Osteocyte (in vitro differentiated cells): Measurements from ENCODE around the gene LORICRIN. TPM values are rescaled to one million over a fixed set of nuclear protein-coding genes. Genes with fewer than 3 reads are reported as not detected.

Experiments used
- DNase-seq: peaks from one replicate; pipeline ENCODE4 v3.0.0; 2021; ENCODE audit warnings: mixed read lengths; ENCODE audit not compliant: unreplicated experiment; ENCODE audit errors: extremely low spot score
- H3K27ac Mint-ChIP-seq: one replicate; pipeline ENCODE4 v1.8.0; 2021; ENCODE audit warnings: mild to moderate bottlenecking, mixed read lengths; ENCODE audit not compliant: unreplicated experiment
- H3K27me3 Mint-ChIP-seq: one replicate; pipeline ENCODE4 v1.8.0; 2021; ENCODE audit warnings: mixed read lengths; ENCODE audit not compliant: unreplicated experiment
- H3K36me3 Mint-ChIP-seq: one replicate; pipeline ENCODE4 v1.8.0; 2021; ENCODE audit warnings: mixed read lengths; ENCODE audit not compliant: unreplicated experiment
- H3K4me1 Mint-ChIP-seq: one replicate; pipeline ENCODE4 v1.8.0; 2021; ENCODE audit warnings: mixed read lengths; ENCODE audit not compliant: unreplicated experiment
- H3K4me3 Mint-ChIP-seq: one replicate; pipeline ENCODE4 v1.8.0; 2021; ENCODE audit warnings: mild to moderate bottlenecking, moderate library complexity, mixed read lengths; ENCODE audit not compliant: unreplicated experiment
- H3K9me3 Mint-ChIP-seq: one replicate; pipeline ENCODE4 v1.8.0; 2021; ENCODE audit warnings: mixed read lengths; ENCODE audit not compliant: unreplicated experiment
- CTCF ChIP-seq: fragments of 200-600 bp; sonication (generic); IDR thresholded peaks from 2 replicates; pipeline ENCODE4 v1.5.0; 2021; ENCODE audit warnings: antibody characterized with exemption, mild to moderate bottlenecking, moderate library complexity
- total RNA-seq: library from RNA; stranded (reverse); gene quantifications from 2 replicates; pipeline ENCODE4 v1.2.1, GENCODE V29; 2021

The LORICRIN gene
- total RNA-seq, 1 donor from 2014 or later: not detected

DNA sequence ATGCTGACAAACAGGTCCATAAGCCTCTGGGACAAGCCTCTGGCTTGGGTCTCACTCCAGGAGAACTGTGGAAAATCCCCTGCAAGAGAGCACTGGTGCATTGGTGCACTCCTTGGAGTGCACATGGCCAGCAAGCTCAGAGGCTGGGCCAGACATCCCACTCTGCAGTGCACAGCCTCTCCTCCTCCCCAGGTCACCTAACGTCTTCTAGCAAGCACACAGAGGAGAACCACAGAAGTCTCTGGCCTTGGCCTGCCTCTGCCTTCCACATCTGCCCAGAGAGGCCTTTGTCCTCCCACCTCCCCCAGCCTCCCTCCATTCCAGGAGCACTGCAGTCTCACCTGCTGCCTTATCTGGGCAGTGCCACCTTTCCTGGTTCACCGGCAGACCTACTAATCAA is 49.1 kb downstream of the LORICRIN start:
- no peak for DNase-seq
- H3K27ac Mint-ChIP-seq: no peak overlapping the region
- H3K4me1 Mint-ChIP-seq: no peaks in the 10 kb centered on the region
- no peak for TF ChIP-seq CTCF
- H3K27me3 Mint-ChIP-seq: no peaks in the 10 kb centered on the region
- H3K9me3 Mint-ChIP-seq: no peaks in the 10 kb centered on the region
- H3K4me3 Mint-ChIP-seq: no peak overlapping the region
- H3K36me3 Mint-ChIP-seq: no peaks in the 10 kb centered on the region

DNA sequence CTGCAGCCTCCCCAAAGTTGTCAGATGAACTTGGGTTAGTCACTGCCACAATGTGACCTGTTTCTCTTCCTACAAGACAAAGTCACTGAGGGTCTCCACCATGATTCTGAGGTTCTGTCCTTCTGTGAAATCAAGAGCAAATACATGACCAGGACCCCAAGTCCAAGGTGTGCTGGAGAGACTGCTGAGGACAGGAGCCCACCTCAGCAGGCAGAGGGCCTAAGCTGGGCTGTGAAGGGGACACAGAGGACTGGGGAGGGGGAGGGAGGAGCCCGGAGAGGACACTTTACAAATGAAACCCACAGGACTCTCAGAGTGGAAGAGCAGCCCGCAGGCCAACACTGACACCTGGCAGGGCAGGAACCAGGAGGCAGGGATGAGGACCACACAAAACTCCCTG is 50.0 kb downstream of the LORICRIN start:
- Mint-ChIP-seq H3K27ac (no peak overlapping the region), H3K27me3 (no peaks in the 10 kb centered on the region), H3K4me1 (no peaks in the 10 kb centered on the region), H3K9me3 (no peaks in the 10 kb centered on the region), H3K36me3 (no peaks in the 10 kb centered on the region), H3K4me3 (no peak overlapping the region)
- TF ChIP-seq CTCF: no peak
- DNase-seq: no peak

- DNase-seq: no peak
- H3K27me3 Mint-ChIP-seq: no peaks in the 10 kb centered on the region
- no peaks in the 10 kb centered on the region for H3K4me1 Mint-ChIP-seq
- H3K27ac Mint-ChIP-seq: no peak overlapping the region
- H3K36me3 Mint-ChIP-seq: no peaks in the 10 kb centered on the region
- TF ChIP-seq CTCF: no peak
- no peak overlapping the region for H3K4me3 Mint-ChIP-seq
- H3K9me3 Mint-ChIP-seq: peaks cover 6% of the 10 kb centered on the region
These were observed 51.0 kb downstream of the LORICRIN start for GRCh38 chr1:153310526-153310925.

Other genes with a start within 250 kb of the LORICRIN start
- gene SPRR1B, start 228.5 kb upstream of the LORICRIN start, total RNA-seq: not detected in 2 replicates
- not detected in 2 replicates for gene SPRR2D, start 218.6 kb upstream of the LORICRIN start, total RNA-seq
- gene SPRR2A, start 202.2 kb upstream of the LORICRIN start, total RNA-seq: not detected in 2 replicates
- not detected in 2 replicates for gene SPRR2B, start 188.1 kb upstream of the LORICRIN start, total RNA-seq
- gene SPRR2E, start 165.2 kb upstream of the LORICRIN start, total RNA-seq: not detected in 2 replicates
- not detected in 2 replicates for gene SPRR2F, start 146.2 kb upstream of the LORICRIN start, total RNA-seq
- gene SPRR2G, start 108.8 kb upstream of the LORICRIN start, total RNA-seq: not detected in 2 replicates
- gene LELP1, start 56.3 kb upstream of the LORICRIN start, total RNA-seq: not detected in 2 replicates
- not detected in 2 replicates for gene PRR9, start 42.1 kb upstream of the LORICRIN start, total RNA-seq
- not detected in 2 replicates for gene PGLYRP3, start 53.3 kb downstream of the LORICRIN start, total RNA-seq
- not detected in 2 replicates for gene PGLYRP4, start 89.2 kb downstream of the LORICRIN start, total RNA-seq
- gene S100A9, start 98.2 kb downstream of the LORICRIN start, total RNA-seq: not detected in 2 replicates
- gene S100A12, start 115.9 kb downstream of the LORICRIN start, total RNA-seq: not detected in 2 replicates
- gene S100A8, start 131.4 kb downstream of the LORICRIN start, total RNA-seq: not detected in 2 replicates
- not detected in 2 replicates for gene S100A7A, start 156.8 kb downstream of the LORICRIN start, total RNA-seq
- not detected in 2 replicates for gene S100A7, start 201.0 kb downstream of the LORICRIN start, total RNA-seq